ENCODE results near the gene ENTPD2.

Gene ENTPD2

DNA sequence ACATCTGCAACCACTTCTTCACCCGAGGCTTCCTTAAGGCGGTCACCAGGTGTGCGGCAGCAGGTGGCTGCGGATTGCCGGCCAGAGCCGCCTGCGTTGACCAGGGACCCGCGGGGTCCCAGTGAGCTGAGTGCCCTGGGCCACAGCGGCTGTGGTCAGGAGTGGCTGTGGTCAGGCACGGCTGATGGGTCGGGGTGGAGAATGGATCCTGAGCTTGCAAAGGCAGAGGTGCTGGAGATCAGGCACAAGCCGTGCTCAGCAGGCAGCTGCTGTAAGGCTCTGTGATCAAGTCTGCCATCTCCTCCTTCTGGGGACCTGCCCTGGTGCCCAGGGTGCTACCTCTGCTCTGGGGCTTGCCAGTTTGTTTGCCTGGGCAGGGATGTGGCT, 25.5 kb upstream of the ENTPD2 start:
- DNase-seq: no peak

- no peak for DNase-seq
Measured at GRCh38 chr9:137078701-137079400, 25.0 kb upstream of the ENTPD2 start.

GRCh38 chr9:137077758-137078693, 24.2 kb upstream of the ENTPD2 start:
- DNase-seq: no peak

DNA sequence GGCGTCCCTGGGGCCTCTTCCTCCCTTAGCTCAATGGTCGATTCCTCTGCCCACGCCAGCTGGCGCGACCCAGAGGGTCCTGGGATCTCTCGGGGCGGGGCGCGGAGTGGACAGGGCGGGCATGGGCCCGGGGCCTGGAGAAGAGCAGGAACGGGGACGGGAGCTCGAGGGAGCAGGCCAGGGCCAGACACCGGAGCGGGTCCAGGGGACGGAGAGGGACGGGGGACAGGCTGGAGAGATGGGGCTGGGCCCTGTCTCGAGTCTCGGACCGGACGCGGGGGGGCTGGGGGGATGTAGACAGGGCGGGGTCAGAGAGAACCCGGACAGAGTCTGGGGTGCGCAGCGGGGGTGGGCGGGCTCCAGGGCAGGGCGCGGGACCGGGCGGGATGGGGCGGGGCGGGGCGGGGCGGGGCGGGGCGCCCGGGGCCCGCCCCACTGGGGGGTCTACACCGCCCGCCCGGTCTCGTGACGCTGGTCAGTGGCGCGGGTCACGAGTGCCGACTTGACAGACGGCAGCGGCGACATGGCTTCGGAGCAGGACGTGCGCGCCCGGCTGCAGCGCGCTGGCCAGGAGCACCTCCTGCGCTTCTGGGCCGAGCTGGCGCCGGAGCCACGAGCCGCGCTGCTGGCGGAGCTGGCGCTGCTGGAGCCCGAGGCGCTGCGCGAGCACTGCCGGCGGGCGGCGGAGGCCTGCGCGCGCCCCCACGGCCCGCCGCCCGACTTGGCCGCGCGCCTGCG, 23.3 kb upstream of the ENTPD2 start, which contains the start of gene UAP1L1:
TSS of gene UAP1L1 (plus strand) at position 508 of the 738 bp plus-strand sequence. CDS start at position 524, 16 bp downstream.
- DNase-seq: peak in 12 of 14 donors; percentile 48 to 82 (median 71)

GRCh38 chr9:137076636-137077009, 22.8 kb upstream of the ENTPD2 start:
- DNase-seq: peak in 1 of 14 donors; percentile 79

GRCh38 chr9:137075275-137075775, 21.5 kb upstream of the ENTPD2 start:
- DNase-seq: no peak

DNA sequence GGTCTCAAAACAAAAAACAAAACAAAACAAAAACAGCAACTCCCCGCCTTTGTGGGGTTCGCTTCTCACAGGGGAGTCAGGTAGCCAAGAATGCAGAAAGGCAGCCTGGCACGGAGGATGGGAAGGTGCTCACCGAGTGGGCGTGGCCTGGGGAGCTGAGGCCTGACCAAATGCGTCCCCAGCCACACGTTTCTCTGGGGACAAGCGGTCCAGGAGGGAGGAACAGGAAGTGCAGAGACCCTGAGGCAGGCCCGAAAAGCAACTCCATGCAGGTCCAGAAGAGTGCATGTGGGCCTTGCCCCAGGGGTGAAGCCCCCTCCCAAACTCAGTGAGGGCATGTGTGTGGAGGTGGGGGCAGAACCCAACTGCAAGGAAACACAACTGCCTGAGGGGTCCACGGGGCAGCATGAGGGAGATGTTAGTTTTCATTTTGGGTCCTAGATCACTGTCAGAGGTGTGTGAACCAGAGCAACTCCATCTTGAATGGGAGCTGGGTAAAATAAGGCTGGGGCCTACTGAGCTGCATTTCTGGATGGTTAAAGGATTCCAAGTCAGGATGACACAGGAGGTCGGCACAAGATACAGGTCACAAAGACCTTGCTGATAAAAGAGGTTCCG, 20.9 kb upstream of the ENTPD2 start:
- no peak for DNase-seq

GRCh38 chr9:137073992-137074399, 20.1 kb upstream of the ENTPD2 start:
- no peak for DNase-seq

GRCh38 chr9:137071282-137071681, 17.4 kb upstream of the ENTPD2 start:
- no peak for DNase-seq

DNA sequence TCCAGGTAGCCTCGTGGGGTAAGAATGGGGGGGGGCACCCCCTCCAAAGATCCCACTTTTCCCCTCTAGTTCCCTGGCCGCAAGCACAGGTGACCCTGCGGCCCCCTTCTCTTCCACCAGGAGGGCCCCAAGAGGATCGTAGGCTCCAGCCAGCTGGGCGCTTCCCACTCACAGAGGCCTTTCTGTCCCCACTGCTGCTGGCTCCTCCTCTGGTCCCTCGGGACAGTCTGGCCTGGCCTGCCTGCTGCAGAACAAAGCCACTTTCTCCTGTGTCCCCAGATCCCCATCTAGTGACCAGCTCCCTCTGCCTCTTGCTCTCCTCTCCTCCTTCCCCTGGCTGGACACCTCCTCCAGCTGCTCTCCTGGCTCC, 17.0 kb upstream of the ENTPD2 start:
- DNase-seq: peak in 11 of 14 donors; percentile 62 to 88 (median 81)

DNA sequence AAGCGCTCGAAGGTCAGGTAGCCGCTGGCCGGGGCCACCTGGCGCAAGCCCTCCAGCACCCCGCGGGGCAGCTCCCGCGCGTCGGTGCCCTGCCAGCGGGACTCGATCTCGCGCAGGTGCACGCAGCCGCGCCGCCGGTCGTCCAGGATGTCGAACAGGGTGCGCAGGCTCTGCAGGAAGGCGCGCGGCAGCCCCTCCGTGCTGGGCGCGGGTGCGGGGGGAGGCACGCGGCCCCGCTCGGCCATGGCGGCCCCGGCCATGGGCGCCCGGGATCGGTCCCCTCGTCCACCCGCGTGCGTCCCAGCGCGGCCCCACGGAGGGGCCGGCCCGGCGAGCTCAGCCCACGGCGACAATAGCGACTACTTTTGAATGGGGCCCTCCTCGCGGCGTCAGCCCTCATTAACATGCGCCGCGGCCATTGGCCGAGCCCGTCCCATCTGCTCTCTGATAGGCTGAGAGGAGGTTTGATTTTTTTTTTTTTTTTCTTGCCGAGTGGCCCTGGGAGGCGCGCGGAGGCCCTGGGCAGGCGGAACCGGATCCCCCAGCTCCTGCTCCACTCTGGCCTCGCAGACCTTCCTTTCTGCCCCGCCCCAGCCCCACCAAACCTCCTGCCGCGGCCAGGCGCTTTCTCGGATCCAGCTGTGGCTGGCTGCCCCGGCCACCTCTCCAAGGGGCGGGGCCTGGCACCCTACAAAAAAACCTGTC, 16.5 kb upstream of the ENTPD2 start, which contains the start of gene SAPCD2:
TSS of gene SAPCD2 (minus strand) at position 357 of the 705 bp plus-strand sequence. CDS start at position 260, 97 bp downstream.
- peak in 13 of 14 donors; percentile 47 to 88 (median 81) for DNase-seq

- no peak for DNase-seq
Measured at GRCh38 chr9:137069508-137070091, 15.7 kb upstream of the ENTPD2 start.

GRCh38 chr9:137068539-137069507, 15.0 kb upstream of the ENTPD2 start:
- no peak for DNase-seq

- peak in 10 of 14 donors; percentile 29 to 76 (median 50) for DNase-seq
Measured at GRCh38 chr9:137067860-137068538, 14.1 kb upstream of the ENTPD2 start.

DNA sequence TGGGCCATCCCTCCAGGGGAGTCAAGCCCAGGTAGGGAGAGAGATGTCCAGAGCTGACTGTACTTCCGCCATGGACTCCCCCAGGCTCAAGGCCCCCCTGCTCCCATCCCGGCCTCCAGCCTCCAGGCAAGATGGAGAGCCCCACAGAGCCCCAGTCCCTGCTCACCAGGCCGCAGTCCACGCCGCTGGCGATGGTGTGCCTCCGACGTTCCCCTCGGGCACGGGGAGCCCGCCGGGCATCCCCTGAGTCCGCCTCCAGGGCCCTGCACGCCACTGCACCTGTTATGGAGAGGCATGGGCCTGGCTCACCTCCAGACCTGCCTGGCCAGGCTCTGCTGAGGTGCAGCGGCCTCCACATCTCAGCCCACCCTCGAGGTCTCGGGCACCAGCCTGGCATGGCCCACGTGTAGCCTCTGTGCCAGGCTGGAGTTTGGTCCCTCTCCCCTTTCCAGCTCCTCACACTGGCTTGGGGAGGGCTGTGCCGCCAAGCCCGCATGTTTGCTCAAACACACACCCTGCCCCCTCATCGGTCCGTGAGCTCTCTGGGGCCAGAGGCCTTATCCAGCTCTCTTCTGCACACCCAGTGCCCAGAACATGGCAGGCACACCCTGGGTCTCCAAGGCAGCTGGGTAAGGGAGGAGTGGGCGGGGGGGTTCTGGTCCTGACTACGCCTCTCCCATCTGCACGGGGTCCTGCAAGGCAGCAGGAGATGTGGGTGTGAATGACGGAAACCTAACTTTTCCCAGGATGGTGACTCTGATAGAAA, 12.4 kb upstream of the ENTPD2 start:
- no peak for DNase-seq

- no peak for DNase-seq
Measured at GRCh38 chr9:137065336-137065967, 11.6 kb upstream of the ENTPD2 start.

DNA sequence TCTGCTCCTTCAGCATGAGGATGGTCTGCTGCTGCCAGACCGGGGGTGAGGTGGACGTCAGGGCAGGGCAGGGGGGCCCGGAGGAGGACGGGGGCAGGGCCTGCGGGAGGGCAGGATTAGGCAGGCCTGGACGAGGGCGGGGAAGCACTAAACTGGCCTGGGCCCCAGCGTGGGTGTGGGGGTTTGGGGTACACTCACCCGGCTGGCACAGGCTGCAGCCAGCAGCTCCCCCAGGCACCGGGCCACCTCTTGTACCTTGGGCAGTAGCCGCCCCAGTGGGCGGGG, 11.0 kb upstream of the ENTPD2 start:
- DNase-seq: no peak
